HG03066 (cell line): Measurements from ENCODE around the gene KRTAP1-1.
"Not testable (repeated sequence)": the region's sequence is repeated elsewhere in the genome, so short reads cannot be mapped to it uniquely, and the experiment has no call there.

ENCODE experiments used
- ATAC-seq: cut with Tn5 transposase; IDR thresholded peaks from one replicate; pipeline ENCODE4 v1.9.1; 2021; ENCODE audit warnings: low read depth; ENCODE audit not compliant: unreplicated experiment

The KRTAP1-1 gene, protein sequence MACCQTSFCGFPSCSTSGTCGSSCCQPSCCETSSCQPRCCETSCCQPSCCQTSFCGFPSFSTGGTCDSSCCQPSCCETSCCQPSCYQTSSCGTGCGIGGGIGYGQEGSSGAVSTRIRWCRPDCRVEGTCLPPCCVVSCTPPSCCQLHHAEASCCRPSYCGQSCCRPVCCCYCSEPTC

DNA sequence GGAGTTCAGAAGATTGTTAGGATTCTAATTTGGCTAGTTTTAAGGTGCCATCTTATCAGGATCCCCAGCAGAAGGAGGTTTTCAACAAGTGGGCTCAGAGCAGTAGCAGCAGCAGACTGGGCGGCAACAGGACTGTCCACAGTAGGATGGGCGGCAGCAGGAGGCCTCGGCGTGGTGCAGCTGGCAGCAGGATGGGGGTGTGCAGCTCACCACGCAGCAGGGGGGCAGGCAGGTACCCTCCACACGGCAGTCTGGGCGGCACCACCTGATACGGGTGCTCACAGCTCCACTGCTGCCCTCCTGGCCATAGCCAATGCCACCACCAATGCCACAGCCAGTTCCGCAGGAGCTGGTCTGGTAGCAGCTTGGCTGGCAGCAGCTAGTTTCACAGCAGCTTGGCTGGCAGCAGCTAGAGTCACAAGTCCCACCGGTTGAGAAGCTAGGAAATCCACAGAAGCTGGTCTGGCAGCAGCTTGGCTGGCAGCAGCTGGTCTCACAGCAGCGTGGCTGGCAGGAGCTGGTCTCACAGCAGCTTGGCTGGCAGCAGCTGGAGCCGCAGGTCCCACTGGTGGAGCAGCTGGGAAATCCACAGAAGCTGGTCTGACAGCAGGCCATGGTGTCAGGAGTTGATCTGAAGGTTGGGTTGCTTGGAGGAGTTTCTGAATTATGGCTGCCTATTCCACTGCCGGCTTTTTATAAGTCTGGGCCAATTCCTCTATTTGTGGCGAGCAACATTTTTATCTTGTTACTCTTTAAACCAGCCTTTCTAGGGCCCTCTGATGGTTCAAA, at the start of gene KRTAP1-1:
Gene KRTAP1-1 (minus strand): TSS at position 668 of the 789 bp plus-strand sequence. CDS start 53 bp downstream, at position 615.
- ATAC-seq, result not testable (repeated sequence)

DNA sequence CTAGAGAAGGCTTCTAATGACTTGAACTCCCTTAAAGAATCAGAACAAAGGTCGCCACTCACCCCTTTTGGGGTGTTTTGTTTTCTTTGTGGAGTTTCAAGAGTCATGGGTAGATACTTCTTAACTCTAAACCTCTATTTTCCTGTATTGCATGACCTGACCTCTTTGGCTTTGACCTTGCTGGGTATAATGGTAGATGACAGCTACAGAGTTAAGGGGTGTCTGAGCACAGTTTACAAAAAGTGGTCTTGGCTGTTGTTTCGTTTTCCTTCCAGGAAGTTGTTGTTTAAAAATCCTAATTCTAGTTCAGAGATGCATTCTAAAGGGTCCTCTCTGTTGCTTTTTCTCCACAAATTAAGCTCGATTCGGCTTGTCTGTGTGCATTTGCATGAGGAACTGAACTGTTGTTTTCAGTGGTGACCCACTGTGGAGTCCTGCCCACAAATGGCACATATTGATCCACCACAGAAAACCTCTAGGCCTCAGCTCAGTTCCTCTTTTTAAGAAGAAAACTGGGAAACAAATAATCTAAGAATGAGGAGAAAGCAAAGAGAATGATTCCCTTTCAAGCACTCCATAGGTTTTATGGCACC, 47.6 kb upstream of the KRTAP1-1 start:
- not testable (repeated sequence) for ATAC-seq

DNA sequence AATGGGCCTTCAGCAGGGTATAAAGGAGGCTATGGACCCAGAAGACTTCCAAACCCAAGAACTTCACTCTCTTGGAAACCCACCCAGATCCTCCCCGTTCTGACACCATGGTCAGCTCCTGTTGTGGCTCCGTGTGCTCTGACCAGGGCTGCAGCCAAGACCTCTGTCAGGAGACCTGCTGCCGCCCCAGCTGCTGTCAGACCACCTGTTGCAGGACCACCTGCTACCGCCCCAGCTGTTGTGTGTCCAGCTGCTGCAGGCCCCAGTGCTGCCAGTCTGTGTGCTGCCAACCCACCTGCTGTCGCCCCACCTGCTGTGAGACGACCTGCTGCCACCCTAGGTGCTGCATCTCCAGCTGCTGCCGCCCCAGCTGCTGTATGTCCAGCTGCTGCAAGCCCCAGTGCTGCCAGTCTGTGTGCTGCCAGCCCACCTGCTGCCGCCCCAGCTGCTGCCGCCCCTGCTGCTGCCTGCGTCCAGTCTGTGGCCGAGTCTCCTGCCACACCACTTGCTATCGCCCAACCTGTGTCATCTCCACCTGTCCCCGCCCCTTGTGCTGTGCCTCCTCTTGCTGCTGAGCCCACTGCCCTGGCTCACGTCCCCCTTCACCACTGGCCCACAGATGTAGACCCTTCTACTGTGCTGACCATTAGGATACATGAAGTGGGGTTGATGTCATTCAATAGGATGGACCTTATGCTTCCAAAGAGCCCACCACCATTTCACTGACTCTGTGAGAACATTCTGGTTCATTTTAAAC, 43.0 kb upstream of the KRTAP1-1 start, which contains the start of gene KRTAP4-7:
Gene KRTAP4-7 (plus strand): TSS at position 51 of the 757 bp plus-strand sequence. CDS start 57 bp downstream, at position 108.
- ATAC-seq, result not testable (repeated sequence)

DNA sequence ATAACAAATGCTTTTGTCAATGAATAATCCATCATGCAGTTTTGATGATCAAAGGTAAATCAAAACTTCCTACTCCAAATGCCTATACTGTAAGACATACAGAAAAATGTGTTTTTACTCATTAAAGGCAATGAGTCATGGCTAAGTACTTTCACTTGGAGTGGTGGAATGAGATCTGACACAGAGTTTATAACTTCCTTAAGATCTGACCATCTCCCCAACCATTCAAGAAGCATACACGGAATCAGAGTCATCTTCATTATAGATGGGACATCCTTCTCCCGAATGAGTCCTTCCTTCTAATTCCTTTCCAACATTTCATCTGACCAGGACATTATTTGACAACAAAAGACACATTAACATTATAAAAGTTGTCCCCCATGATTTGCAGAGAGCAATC, 42.2 kb upstream of the KRTAP1-1 start:
- ATAC-seq, result not testable (repeated sequence)

DNA sequence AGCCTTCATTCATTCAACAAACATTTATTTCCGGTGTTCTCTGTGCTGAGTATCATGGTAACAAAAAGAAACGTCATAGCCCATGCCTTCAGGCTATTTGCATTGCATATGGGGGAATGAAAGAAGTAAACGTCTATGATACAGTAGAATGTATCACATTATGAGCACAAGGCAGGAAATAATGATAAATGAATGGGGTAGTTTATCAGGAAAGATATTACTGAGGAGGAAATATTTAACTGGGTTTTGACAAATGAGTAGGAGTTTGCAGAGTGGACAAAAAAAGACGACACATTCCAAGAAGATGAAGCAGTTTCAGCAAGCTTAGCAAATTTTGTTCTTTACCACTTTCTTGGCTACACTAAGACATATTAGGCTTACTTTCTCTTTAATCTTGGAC, 41.4 kb upstream of the KRTAP1-1 start:
- no peak for ATAC-seq

DNA sequence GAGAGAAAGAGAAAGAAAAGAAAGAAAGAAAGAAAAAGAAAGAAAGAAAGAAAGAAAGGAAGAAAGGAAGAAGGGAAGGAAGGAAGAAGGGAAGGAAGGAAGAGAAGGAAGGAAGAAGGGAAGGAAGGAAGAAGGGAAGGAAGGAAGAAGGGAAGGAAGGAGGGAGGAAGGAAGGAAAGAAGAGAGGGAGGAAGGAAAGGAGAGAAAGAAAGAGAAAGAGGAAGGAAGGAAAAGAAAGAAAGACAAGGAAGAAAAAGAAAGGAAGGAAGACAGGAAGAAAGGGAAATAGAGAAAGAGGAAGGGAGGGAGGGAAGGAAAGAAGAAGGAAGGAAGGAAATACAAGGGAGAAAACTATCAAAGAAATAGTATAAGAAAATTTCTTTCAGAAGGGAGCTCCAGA, 35.5 kb upstream of the KRTAP1-1 start:
- ATAC-seq, result no peak

DNA sequence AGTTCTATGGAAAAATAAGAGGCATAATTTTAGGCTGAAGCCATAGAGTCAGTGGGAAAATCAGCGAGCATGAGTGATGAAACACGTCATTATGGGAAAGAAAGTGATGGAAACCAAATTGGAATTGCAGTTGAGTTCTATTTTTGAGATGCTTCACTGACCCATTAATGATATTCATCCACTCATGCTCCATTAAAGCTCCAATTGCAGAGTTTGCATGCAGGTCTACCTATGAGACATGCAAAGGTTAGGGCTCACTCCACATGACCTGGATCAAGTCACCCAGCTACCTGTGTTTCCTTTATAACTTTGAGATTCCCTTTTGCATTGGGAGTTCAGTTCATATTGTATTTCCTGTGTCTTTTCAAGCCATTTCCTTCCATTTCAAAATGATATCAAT, 32.4 kb upstream of the KRTAP1-1 start:
- no peak for ATAC-seq

DNA sequence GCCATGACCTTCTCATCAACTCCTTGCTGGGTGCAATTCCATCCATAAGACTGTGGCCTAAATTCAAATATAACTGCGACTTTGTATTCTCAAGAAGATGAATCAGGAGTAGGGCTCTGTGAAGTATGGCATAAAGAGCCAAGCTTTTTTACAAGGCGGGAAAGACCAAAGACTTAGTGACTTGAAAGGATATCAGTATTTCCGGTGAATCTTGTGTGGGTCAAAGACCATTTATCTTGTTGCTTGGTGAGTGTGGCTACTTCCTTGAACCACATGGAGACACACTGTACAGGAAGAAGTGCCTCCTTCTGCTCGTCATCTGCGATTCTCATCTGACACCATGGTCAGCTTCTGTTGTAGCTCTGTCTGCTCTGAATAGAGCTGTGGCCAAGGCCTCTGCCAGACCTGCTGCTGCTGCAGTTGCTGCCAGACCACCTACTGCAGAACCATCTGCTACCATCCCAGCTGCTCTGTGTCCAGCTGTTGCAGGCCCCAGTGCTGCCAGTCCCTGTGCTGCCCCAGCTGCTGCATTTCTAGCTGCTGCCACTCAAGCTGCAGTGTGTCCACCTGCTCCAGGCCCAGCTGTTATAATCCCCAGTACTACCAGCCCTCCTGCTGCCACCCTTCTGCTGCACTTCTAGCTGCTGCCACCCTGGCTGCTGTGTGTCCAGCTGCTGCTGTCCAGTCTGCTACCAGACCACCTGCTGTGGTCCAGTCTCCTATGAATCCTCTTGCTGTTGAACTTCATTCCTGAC, 30.5 kb upstream of the KRTAP1-1 start:
- ATAC-seq, result no peak

DNA sequence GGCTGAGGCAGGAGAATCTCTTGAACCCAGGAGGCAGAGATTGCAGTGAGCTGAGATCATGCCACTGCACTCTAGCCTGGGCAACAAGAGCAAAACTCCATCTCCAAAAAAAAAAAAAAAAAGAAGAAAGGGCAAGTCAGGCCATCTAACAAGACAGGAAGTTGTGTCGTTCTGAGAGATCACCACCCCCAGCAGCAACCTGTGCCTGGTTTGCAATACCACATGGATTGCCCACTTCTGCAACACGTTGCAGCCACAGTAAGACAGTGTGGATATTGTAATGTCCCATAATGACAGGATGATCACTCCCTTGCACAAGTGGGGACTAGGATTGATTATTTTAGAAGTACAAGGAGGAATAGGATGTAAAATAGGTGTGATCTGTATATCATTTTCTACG, 27.8 kb upstream of the KRTAP1-1 start:
- no peak for ATAC-seq

DNA sequence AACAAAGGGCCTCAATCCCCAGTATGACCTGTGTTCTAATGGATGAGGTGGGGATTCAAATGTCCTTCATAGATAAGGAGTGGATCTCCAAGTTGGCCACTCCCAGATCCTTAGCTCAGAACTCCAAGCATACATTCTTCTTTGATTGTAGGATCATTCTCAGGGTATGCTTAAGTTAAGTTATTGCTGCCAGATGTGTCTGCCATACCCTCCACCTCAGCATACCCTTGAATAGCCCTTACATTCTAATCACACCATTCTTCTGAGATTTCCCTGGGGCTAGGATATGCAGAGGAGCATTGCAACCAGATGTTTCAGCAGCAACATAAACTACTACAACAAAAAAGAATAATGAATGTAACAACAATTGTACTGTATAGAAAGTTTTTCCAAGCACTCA, 26.0 kb upstream of the KRTAP1-1 start:
- ATAC-seq, result no peak

DNA sequence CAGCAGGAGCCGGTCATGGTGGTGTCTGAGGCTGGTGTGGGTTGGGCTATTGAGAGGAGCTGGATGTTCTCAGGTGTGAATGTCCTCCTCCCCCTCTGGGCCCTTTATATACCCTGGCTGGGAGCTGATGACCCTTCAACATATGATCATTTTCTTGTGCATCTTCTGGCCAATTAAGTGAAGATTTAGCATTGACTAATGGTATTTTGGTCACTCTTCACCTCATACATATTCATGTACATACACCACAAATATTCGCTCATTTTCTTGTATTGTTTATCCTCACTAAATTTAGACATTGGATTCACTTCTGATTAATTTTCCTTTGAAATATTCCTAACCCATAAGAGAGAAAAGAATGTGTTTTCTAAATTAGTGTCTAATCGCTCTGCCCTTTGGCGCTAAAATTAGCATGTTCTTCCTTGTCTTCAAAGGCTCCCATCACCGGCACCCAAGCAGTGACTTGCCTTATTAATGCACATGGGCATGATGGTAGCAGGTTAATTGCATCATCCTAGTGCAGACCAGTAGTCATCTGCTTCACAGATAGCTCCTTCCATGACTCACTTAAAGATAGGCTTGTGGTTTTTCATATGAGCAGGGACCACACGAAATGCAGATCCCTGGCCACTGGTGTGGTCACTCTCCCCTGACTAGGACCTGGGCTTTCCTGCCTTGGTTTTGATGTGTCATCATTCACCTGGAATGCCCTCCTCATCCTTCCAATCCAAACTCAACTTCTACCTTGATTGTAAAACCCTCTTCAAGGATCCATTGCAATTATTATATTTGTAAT, 24.8 kb upstream of the KRTAP1-1 start, which contains the start of gene KRTAP2-4:
Gene KRTAP2-4 (minus strand): TSS at position 51 of the 796 bp plus-strand sequence. CDS start 34 bp downstream, at position 17.
- no peak for ATAC-seq

DNA sequence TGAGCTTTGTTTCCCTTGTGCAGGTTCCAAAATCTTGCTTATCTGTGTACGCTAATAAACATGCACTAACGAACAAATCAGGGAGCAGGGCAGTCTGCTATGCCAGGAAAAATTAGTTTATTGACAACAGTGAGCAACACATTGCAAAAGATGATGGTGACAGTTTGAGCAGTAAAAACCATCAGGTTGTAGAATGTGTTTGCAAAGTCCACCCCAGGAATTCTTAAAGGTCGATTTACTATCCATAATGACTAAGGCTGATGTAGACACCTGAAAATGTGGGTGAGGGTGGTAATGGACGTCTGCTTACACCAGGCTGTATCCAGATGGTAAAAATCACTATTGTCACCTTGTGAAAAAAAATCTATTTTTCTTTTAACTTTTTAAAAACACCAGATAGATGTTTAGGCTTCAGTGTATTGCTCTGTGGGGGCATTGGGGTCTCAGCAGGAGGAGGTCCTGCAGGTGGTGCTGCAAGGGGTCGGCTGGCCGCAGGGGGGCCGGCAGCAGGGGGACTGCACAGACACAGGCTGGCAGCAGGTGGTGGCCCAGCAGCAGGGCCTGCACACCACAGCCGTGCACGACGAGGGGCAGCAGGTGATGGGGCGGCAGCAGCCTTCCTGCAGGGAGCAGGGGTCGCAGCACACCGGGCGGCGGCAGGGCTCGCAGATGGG, 23.9 kb upstream of the KRTAP1-1 start:
- ATAC-seq, result not testable (repeated sequence)

DNA sequence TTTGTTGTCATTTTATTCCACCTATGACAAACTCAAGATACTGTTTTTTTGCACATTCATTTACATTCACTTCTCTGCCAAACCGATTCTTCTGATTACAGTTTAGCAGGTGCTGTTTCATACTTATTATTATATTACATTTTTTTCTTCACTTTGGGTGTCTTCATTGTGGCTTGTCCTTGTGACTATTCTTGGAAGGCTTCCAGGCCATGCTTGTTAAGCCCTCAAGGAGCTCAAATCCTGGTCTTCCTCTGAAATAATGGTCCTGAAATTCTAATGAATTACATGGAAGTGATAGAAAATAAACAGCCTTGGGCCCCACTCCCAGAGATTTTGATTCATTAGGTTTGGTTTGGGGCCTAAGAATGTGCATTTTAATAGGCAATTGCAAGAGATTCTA, 23.1 kb upstream of the KRTAP1-1 start:
- no peak for ATAC-seq

DNA sequence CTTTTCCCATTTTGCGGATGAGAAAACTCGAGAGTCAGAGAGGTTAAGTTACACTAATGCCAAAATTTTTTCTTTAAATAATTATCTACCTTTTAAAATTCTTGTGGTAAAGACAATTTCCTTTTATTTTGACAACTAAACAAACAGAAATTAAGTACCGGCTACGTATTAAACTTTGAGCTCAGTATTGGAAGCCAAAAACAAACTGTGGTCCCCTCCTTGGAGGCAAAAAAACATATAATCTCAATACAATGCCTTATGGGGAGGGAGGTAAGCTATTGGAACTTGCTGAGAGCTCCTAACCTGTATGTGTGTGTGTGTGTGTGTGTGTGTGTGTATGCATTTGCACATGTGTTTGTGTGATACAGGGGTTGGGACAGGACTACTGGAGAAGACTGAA, 22.2 kb upstream of the KRTAP1-1 start:
- ATAC-seq, result no peak

DNA sequence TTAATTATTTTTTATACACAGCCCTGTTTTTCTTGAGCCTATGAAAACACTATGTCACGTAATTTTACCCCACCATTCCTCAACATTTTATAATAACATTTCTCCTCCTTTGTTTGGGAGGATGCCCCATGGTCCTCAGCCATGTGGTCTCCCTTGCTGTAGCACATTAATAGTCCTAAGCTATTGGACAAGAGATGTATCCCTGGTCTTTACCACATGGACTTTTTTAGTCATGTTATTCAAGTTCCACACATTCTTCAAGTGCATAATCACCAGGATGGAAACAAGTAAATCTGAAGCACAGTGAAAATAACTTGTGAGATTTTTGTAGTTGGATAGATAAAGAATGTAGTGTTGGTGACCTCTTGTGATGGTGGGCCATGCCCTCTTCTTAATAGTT, 20.7 kb upstream of the KRTAP1-1 start:
- ATAC-seq, result no peak

DNA sequence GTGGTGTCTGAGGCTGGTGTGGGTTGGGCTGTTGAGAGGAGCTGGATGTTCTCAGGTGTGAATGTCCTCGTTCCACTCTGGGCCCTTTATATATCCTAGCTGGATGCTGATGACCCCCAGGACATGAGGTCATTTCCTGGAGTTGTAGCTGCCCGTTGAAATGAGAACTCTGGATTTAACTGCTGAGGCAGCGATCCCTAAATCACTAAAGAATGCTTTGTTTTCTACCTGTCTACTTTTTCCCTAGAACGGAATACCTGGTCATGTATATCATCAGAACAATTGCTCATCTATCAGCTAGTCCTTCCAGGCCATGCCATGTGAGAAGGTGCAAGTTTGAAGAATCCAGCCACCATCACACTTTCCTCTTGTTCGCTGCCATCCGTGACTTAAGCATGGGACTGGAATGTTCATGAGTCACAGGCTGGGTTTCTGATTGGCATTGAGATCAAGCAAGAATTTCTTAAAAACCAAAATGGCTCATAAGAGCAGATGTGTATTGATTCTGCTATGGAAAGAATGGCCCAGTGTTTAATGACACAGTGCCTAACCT, 18.9 kb upstream of the KRTAP1-1 start, which contains the start of gene KRTAP2-3:
Gene KRTAP2-3 (minus strand): TSS at position 63 of the 553 bp plus-strand sequence. CDS start 64 bp downstream, outside the sequence.
- ATAC-seq, result no peak

DNA sequence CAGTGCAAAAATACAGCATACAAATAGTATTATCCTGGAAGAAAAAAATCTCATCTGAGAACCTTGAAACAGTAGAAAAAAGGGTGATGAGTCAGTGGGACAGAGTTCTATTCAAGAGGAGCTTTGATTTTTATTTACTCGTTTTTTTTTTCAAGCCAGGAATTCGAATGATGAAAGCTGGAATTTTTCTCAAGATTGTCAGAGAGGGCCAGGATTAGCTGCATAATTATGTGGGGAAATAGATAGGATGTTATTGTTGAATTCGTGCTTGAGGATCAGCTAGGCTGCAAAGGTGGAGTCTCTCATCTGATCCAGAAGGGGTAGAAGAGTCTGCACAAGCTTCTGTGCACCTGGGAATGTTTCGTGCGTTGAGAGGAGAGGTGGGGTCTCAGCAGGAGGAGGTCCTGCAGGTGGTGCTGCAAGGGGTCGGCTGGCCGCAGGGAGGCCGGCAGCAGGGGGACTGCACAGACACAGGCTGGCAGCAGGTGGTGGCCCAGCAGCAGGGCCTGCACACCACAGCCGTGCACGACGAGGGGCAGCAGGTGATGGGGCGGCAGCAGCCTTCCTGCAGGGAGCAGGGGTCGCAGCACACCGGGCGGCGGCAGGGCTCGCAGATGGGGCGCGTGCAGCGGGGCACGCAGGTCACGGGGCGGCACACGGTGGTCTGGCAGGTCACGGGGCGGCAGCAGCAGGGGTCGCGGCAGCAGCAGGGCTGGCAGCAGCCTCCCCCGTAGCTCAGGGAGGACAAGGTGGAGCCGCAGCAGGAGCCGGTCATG, 18.2 kb upstream of the KRTAP1-1 start:
- not testable (repeated sequence) for ATAC-seq
